BJ (cell line): ENCODE data around the gene LTB. TPM values are rescaled to one million over a fixed set of nuclear protein-coding genes. Genes with fewer than 3 reads are reported as not detected.

Experiments
- CTCF ChIA-PET: fragments of 350-600 bp; formaldehyde crosslinking; extraction: SDS; loops from one replicate; lab custom pipeline; 2021; ENCODE audit warnings: antibody characterized with exemption, inconsistent platforms; lab: Yijun Ruan, JAX
- POLR2A ChIA-PET: fragments of 300-600 bp; sonication (Branson Sonifier 250); formaldehyde crosslinking; extraction: SDS; loops from one replicate; lab custom pipeline; 2021; ENCODE audit warnings: antibody characterized with exemption; lab: Charles Lee
- DNase-seq: peaks from one replicate; pipeline ENCODE4 v3.0.0-alpha.2; 2011; ENCODE audit warnings: low read depth
- H3K27me3 ChIP-seq: 2 replicates; pipeline ENCODE4 v1.6.0; 2011; ENCODE audit warnings: low read length; ENCODE audit not compliant: control insufficient read depth, insufficient read depth
- H3K36me3 ChIP-seq: 2 replicates; pipeline ENCODE4 v1.5.1; 2011; ENCODE audit warnings: low read length; ENCODE audit not compliant: control insufficient read depth, insufficient read depth
- H3K4me3 ChIP-seq: 2 replicates; pipeline ENCODE4 v1.5.1; 2011; ENCODE audit warnings: low read depth, mild to moderate bottlenecking, control low read depth, low read length
- CTCF ChIP-seq: IDR thresholded peaks from 2 replicates; pipeline ENCODE4 v1.5.1; 2011; ENCODE audit warnings: low read depth, mild to moderate bottlenecking, control low read depth, inconsistent platforms, low read length, moderate library complexity; ENCODE audit not compliant: insufficient read depth
- polyA minus RNA-seq: library from RNA; depleted of rRNA, polyadenylated mRNA; stranded (reverse); fragments of >200 nt; gene quantifications from 2 replicates; pipeline ENCODE4 v1.2.3, GENCODE V29; 2011; rRNA and poly(A)+ RNA removed
- polyA plus RNA-seq: library from polyadenylated mRNA; depleted of rRNA; stranded (reverse); fragments of >200 nt; gene quantifications from 2 replicates; pipeline ENCODE4 v1.2.3, GENCODE V29; 2011; rRNA removed

LTB gene, protein sequence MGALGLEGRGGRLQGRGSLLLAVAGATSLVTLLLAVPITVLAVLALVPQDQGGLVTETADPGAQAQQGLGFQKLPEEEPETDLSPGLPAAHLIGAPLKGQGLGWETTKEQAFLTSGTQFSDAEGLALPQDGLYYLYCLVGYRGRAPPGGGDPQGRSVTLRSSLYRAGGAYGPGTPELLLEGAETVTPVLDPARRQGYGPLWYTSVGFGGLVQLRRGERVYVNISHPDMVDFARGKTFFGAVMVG
- polyA plus RNA-seq (not detected in 2 replicates), polyA minus RNA-seq (not detected in 2 replicates)

GRCh38 chr6:31582230-31582643, at the start of gene LTB:
LTB (minus strand) TSS chr6:31582424; CDS start chr6:31582417, 7 bp downstream.
- ChIA-PET POLR2A (no interaction called here), CTCF (interaction anchor here (0.8 to 15.5 kb wide), 11 partner anchors 7 to 88 kb away, joined by 3 to 182 read pairs (median 8); partner anchors contain the start of genes ATP6V1G2, LTA, NCR3 and NFKBIL1)

GRCh38 chr6:31631681-31632278, 49.6 kb upstream of the LTB start:
- ChIA-PET POLR2A (no interaction called here), CTCF (interaction anchor here (1.1 kb wide), 1 partner anchor 85 kb away, joined by 3 read pairs; the partner anchor contains the start of gene NFKBIL1)
- no peak overlapping the region for H3K4me3 ChIP-seq
- no peak for DNase-seq
- peaks cover 76% of the 10 kb centered on the region for H3K36me3 ChIP-seq
- H3K27me3 ChIP-seq = no peaks in the 10 kb centered on the region
- no peak for TF ChIP-seq CTCF

More at GRCh38 chr6:31582230-31582643, at the start of gene LTB:
- peak within 1 kb of the TSS; percentile 75 for H3K4me3 ChIP-seq
- no peak for DNase-seq
- no peak for TF ChIP-seq CTCF
- no peaks in the 10 kb centered on the region for H3K36me3 ChIP-seq
- no peaks in the 10 kb centered on the region for H3K27me3 ChIP-seq

GRCh38 chr6:31631209-31631608, 49.0 kb upstream of the LTB start:
- H3K4me3 ChIP-seq = no peak overlapping the region
- H3K27me3 ChIP-seq = no peaks in the 10 kb centered on the region
- peaks cover 78% of the 10 kb centered on the region for H3K36me3 ChIP-seq
- ChIA-PET CTCF (no interaction called here), POLR2A (no interaction called here)
- no peak for TF ChIP-seq CTCF
- no peak for DNase-seq

DNA sequence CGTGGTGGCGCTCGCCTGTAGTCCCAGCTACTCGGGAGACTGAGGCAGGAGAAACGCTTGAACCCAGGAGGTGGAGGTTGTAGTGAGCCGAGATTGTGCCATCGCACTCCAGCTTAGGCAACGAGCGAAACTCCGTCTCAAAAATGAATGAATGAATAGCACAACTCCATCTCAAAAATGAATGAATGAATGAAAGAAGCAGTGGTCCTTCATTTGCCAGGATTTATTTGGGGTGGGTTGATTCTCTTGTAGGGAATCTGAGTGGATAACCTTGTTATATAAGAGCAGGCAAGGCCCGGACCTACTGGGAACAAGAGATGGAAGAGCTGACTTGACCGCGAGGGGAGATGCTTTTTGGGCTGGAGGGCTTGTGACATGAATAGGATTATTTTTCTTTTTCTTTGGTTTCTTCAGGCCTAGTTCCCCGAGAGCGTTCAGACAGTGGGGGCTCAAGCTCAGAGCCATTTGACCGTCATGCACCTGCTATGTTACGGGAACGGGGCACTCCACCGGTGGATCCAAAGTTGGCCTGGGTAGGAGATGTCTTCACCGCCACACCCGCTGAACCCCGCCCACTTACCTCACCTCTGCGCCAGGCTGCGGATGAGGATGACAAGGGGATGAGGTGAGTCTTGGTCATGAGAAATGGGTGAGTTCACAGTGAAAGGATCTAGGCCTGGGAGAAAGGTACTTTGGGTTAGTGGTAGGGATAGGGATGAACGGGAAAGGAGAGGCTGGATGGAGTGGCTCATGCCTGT, 48.1 kb upstream of the LTB start:
- Histone ChIP-seq H3K36me3 (peaks cover 79% of the 10 kb centered on the region), H3K4me3 (no peak overlapping the region), H3K27me3 (no peaks in the 10 kb centered on the region)
- ChIA-PET CTCF (interaction anchor here (0.8 kb wide), 1 partner anchor 9 kb away, joined by 3 read pairs; no protein-coding TSS in a partner anchor), POLR2A (no interaction called here)
- no peak for TF ChIP-seq CTCF
- no peak for DNase-seq

DNA sequence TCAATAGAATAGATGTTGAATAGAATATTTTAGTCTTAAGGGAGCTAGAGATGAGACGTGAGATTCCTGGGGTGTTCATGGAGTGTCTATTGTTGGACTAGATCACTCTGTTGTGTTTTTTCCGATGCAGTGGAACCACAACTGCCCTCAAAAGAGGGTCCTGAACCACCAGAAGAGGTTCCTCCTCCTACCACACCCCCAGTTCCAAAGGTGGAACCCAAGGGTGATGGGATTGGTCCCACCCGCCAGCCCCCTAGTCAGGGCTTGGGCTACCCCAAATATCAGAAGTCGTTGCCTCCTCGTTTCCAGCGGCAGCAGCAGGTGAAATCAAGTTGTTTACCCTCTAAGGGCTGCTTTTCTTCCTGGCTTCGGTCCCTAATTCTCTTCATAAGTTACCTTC, 46.8 kb upstream of the LTB start:
- peaks cover 76% of the 10 kb centered on the region for H3K36me3 ChIP-seq
- POLR2A ChIA-PET = no interaction called here
- no peaks in the 10 kb centered on the region for H3K27me3 ChIP-seq
- no peak for TF ChIP-seq CTCF
- H3K4me3 ChIP-seq = no peak overlapping the region
- DNase-seq = no peak
- CTCF ChIA-PET = interaction anchor here (0.6 kb wide), 1 partner anchor 562 kb away, joined by 3 read pairs; no protein-coding TSS in a partner anchor
